NCI-H128 (cell line): Measurements from ENCODE around the gene XPOT.

Experiments used
- DNase-seq: peaks from one replicate; lab custom pipeline; 2025; ENCODE audit not compliant: unreplicated experiment; lab: John Stamatoyannopoulos, UW

Gene XPOT

GRCh38 chr12:64419696-64420095, 15.5 kb downstream of the XPOT start:
- no peak for DNase-seq

DNA sequence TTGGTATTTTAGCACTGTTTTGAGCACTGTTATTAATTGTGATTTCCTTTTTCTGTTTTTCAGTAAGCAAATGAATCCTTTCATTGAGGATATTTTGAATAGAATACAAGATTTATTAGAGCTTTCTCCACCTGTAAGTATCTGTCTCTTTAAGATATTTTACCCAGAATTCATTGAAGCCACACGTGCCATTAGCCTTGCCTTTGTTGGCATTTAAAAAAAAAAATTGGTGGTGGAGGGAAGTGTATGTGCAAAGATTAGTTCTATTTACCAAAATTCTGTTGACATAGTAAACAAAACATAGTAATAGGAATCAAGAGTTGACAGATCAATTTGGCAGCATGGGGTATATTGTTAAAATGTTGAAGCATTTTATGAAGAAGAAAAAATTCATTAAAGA, 23.8 kb downstream of the XPOT start:
- DNase-seq, result no peak

GRCh38 chr12:64428956-64429355, 24.8 kb downstream of the XPOT start:
- no peak for DNase-seq

- DNase-seq, result no peak
Measured at GRCh38 chr12:64430886-64431285, 26.7 kb downstream of the XPOT start.

DNA sequence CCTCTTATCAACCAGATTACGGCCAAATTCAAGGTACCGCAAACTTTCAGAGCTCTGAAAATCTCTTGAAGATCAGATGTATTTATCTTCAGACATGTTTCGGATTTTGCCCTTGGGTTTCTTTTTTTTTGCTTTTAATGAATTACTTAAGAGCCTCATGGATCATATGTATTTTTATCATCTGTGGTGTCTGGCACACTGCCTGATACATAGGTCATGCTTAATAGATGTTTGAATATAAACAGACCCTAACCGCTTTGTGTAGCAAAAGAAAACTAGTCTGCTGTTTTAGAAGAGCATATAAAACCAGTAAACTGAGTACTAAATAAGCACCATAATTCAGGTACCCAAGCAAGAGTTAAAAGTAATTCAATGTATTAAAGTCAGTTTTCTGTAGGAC, 27.6 kb downstream of the XPOT start:
- DNase-seq, result no peak

GRCh38 chr12:64433915-64434314, 29.7 kb downstream of the XPOT start:
- DNase-seq, result no peak

- DNase-seq, result no peak
Measured at GRCh38 chr12:64440100-64440499, 35.9 kb downstream of the XPOT start.

GRCh38 chr12:64445490-64445889, 41.3 kb downstream of the XPOT start:
- DNase-seq, result no peak

DNA sequence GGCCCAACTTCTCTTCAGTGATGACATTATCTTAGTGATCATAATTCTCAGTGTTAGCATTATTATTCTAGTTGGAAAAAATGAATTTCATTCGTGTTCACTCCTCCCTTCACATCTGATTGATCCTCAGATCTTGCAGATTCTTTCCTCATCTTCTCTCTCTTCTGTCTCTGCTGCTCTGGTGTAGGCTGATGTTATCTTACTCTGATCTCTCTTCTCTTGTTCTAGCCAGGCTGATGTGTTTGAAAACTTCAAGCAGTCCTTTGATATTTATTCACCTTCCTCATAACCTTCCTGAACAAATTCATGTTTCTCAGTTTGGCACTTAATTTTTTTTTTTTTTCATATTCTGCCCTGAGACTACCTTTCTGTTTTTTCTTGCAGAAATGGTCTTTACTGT, 42.1 kb downstream of the XPOT start:
- DNase-seq, result no peak

DNA sequence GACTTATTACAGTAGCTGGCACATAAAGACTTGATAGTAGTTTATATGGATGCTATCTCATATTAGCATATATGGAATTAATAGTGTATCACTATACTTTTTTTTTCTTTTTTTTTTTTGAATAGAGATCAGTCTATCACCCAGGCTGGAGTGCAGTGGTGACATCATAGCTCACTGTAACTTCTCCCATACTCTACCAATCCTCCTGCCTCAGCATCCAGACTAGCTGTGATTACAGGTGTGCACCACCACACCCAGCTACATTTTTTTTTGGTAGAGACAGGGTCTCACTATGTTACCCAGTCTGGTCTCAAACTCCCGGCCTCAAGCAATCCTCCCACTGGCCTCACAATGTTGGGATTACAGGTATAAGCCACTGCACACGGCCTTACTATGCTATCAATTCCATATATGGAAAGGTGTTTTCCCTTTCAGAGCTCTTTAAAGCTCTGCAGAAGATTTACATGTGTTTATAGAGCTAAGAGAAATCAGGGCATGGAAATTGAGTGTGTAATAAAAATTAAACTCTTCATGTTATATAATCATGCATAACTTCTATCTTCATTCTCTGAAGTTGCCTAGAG, 46.0 kb downstream of the XPOT start:
- DNase-seq, result no peak

DNA sequence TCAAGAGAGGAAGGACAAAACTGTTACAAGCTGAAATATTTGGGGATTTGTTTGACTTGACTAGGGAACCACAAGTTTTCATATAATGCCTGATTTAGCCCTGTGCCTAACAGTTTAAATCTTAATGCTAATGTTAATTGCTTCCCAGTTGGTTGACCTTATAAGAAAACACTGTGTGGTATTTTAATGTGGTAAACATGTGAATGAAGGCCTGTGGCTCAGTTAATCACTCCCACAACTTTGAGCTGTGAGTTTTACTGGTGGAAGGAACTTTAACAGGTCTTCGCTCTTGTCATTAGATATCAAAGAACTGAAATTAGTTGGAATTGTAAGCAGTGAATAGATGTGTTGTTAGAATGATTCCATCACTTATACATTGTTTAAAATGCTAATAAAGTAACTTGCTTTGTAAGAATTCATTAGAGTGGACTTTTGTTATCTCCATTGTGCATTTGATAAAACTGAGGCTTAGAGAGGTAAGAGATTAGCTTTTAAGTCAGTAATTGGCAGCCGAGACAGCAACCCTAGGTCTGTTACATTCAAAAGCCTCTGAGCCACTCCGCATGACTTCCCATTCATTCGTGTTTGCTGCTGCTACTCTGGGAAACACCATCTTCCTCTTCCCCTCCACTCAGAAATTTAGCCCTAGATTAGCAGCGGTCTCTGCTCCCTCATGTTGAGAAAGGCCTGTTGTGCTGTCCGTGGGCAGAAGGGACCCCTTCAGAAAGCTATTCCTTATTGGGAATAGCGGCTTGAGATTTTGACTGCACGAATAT, 46.7 kb downstream of the XPOT start:
- no peak for DNase-seq

DNA sequence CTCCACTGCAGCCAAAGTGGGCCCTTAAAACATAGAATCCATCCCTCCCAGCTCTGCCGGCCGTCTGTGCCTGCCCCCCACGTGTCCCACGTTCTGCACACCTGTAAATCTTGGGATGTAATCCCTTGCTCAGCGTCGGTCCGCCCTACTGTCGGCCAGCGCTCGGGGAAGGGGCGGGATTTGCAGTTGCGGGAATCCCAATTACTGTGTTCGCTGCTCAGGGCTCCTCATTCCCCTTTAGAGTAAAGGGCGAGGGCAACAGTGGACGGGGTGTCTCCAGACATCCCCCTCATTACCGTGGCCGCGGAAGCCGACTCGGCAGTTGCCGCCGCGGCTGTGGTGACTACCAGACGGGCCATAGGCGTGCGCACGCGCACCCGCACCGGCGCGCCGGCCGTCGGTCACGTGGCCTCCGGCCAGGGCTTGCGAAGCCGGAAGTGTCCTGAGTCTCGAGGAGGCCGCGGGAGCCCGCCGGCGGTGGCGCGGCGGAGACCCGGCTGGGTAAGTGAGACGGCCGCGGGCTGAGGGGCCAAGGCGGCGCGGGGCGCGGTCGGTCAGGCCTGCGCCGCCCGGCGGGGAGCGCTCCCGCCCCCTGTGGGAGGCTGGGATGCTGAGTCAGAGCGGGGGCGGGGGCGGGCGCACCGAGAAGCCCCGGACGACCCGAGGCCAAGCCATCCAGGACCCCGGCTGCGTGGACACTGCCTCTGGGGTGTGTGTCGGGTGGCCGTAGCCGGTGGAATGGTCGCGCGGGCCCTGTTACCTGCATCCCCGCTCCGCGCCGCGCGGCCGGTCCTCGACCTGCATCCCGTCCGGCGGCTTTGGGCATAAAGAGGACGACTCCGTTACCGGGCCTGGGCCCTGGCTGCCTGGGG, 47.7 kb downstream of the XPOT start, which contains the start of gene TBK1:
Gene TBK1 (plus strand): TSS at position 434 of the 872 bp plus-strand sequence. CDS start 3,751 bp downstream, outside the sequence.
- DNase-seq, result peak; percentile 35

DNA sequence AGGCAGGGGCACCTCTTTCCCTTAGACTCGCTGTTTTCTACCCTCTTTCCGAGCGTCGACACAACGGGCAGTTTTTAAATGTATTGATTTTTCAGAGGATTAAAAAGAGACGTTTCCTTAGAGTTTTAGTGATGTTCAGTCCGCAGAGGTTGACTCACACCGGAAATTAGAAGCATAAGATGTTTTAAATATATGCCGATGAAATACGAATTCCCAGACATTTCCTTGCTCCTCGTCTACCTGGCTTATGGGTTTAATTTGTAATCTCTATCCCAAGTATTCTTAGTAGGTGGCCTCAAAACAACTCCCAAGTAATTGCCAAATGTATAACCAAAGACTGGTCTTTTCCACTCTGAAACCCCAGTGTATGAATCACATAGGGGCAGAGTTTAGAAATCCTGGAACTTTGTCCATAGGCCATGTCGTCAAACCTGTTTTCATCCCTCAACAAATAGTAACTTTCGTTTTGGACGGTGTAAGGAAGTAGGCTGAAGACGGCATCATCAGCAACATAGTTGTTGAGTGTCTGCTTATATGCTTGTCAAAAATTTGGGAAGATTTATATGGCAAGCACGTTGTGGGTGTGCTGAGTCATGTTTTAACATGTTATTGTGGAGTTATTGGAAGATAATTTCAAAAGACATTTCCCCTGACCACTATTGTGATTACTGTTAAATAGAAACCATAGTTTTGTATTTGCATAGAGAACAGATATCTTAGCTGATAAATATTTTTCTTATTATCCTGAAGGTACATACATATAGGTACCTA, 48.6 kb downstream of the XPOT start:
- DNase-seq, result no peak

DNA sequence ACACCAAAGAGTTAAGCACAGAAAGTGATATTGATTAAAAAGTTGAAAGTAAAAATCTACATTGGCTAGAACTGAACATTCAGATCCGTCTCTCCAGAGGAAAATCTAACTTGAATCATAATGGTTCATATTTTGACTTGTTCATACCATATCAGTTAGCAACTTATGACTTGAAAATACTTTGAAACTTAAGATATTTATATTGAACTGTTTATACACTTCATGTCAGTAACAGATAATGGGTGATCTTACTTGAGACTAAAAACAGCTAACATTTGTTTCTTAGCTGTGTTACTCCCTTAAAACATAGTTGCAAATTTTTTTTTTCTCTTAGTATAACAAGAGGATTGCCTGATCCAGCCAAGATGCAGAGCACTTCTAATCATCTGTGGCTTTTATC, 51.3 kb downstream of the XPOT start:
- no peak for DNase-seq

- DNase-seq, result no peak
Measured at GRCh38 chr12:64456119-64456518, 51.9 kb downstream of the XPOT start.

DNA sequence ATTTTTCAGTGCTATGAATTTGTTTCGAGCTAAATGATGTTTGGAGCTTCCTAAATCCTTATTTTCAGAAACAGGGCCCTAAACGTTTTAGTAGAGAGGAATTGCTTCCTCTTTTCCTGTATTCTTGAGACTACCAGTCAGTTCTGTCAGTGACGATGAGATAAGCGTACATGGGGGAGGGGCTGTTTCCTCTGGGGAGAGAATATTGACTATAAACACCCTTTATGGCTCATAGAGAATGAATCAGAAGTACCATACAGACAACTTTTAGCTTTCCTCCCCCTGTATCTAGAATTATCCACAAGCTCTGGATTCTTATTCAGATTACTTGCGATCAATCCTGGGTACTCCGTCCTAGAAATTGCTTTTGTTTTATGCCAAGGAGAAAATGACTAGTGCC, 52.8 kb downstream of the XPOT start:
- no peak for DNase-seq

GRCh38 chr12:64457466-64457865, 53.3 kb downstream of the XPOT start:
- DNase-seq, result no peak

GRCh38 chr12:64457923-64458322, 53.7 kb downstream of the XPOT start:
- DNase-seq, result no peak

DNA sequence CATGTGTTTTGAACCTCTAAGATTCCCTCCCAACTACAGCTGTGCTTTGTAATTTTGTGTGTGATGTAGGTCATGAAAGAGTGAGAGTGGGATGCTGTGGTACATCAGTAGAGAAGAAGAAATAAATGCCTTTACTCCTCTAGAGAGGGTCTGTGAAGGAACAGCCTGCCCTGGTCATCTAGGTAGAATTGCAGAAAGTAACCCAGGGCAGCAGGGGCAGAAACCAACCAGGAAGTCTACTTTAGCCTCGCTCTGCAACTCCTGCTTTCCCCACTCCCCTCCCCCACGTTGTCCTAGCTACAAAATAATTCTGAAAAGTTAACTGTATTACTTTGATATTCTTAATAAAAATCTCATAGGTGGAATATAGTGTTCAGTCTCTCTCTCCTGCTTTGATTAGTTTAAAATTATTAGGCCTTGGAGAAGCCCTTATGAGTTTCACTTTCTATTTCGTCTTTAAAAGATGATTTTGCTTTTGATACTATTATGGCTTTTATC, 55.3 kb downstream of the XPOT start:
- DNase-seq, result no peak

DNA sequence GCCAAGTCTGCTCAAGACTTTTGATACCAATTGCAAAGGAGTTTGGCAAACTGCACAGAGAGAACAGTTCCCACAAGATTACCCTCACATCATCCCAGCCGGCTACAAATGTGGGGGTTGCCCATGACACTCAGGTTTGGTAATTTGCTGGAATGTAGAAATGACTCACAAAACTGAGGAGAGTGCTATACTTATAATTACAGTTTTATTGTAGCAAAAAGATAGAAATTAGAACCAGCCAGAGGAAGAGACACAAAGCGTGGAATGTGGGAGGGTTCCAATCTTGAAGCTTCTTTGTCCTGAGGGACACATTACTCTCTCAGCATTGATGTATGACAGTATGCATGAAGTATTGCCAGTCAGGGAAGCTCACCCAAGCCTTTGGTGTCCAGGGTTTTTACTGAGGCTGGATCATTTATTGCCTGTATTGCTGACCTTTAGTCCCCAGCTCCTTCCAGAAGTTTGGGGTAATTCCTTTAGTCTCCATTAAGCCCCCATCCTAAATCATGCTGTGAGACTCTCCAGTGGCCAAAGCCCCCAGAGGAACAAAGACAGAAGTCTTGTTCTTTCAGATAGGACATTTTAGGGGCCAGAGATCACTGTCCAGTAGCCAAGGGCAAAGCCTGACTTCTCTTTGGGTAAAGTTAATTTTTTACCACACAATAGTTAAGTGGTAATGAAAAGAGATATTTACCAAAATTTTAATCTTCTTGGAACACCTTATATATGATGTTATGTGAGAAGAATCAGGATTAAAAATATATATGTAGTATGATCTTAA, 57.6 kb downstream of the XPOT start:
- no peak for DNase-seq
